Endothelial cell of umbilical vein (primary cell): Measurements from ENCODE around the gene ANKRD44. TPM values are rescaled to one million over a fixed set of nuclear protein-coding genes. Genes with fewer than 3 reads are reported as not detected.

Experiments
- BruUV-seq: library from RNA; stranded (reverse); fragments of 400-500 nt; replicated peaks from 2 replicates; lab custom pipeline; 2021; lab: Mats Ljungman, UMichigan
- CTCF ChIA-PET: fragments of 300-600, 350-600 bp; sonication (Branson Sonifier 250); formaldehyde crosslinking; loops from one replicate; lab custom pipeline; 2021; ENCODE audit warnings: antibody characterized with exemption, inconsistent platforms; lab: Charles Lee
- POLR2A ChIA-PET: fragments of 300-600, 350-600 bp; sonication (Branson Sonifier 250); formaldehyde crosslinking; loops from one replicate; lab custom pipeline; 2021; ENCODE audit warnings: antibody characterized with exemption, inconsistent platforms; lab: Charles Lee
- DNase-seq: peaks from one replicate; pipeline ENCODE4 v3.0.0-alpha.2; 2011; ENCODE audit warnings: low read depth, low spot score
- FAIRE-seq: peaks from 2 replicates; lab custom pipeline; 2011; peaks lifted over from hg19 to GRCh38; lab: Jason Lieb, UNC
- H2AFZ ChIP-seq: 2 replicates; pipeline ENCODE4 v1.6.0; 2012; ENCODE audit warnings: low read depth, low read length, control low read depth, inconsistent platforms
- H3K27ac ChIP-seq: 2 replicates; pipeline ENCODE4 v1.5.1; 2011; ENCODE audit warnings: low read depth, mild to moderate bottlenecking, control low read depth, low read length, moderate library complexity; ENCODE audit not compliant: insufficient read depth
- H3K27me3 ChIP-seq, 2 experiments: 2 replicates each; pipeline versions ENCODE4 v1.6.0 to v1.6.1; 2011; ENCODE audit warnings: low read length in 2 of 2, mixed read lengths in 1 of 2; ENCODE audit not compliant: control insufficient read depth in 2 of 2, insufficient read depth in 2 of 2
- H3K36me3 ChIP-seq, 2 experiments: 2 replicates in 1 of 2; 3 replicates in 1 of 2; pipeline ENCODE4 v1.5.1; 2011; ENCODE audit warnings: low read length in 2 of 2, mild to moderate bottlenecking in 1 of 2, moderate library complexity in 1 of 2; ENCODE audit not compliant: control insufficient read depth in 2 of 2, insufficient read depth in 2 of 2; ENCODE audit errors: extremely low read depth in 1 of 2
- H3K4me1 ChIP-seq: 3 replicates; pipeline ENCODE4 v1.5.1; 2011; ENCODE audit warnings: mild to moderate bottlenecking, low read length; ENCODE audit not compliant: control insufficient read depth, insufficient read depth; ENCODE audit errors: extremely low read depth
- H3K4me2 ChIP-seq: 2 replicates; pipeline ENCODE4 v1.6.1; 2011; ENCODE audit warnings: low read length, control low read depth, mixed read lengths; ENCODE audit not compliant: insufficient read depth
- H3K4me3 ChIP-seq, 3 experiments: fragments of 200-600 bp in 1 of 3; sonication (generic), shearing (Covaris generic) in 1 of 3; replicated peaks in 1 of 3; 2 replicates each; pipeline ENCODE4 v1.5.1; 2011 to 2016; ENCODE audit warnings: control low read depth in 3 of 3, low read length in 3 of 3, mild to moderate bottlenecking in 2 of 3, inconsistent platforms in 1 of 3, low read depth in 1 of 3, moderate library complexity in 1 of 3; ENCODE audit not compliant: insufficient read depth in 1 of 3
- H3K79me2 ChIP-seq: 2 replicates; pipeline ENCODE4 v1.6.0; 2012; ENCODE audit warnings: low read length, inconsistent platforms; ENCODE audit not compliant: control insufficient read depth, insufficient read depth
- H3K9ac ChIP-seq: replicated peaks from 2 replicates; pipeline ENCODE3; 2011; ENCODE audit warnings: low read length, control low read depth; ENCODE audit not compliant: insufficient read depth; ENCODE audit errors: extremely low read depth
- H3K9me1 ChIP-seq: replicated peaks from 3 replicates; pipeline ENCODE4 v1.6.0; 2011; ENCODE audit warnings: mild to moderate bottlenecking, low read length; ENCODE audit not compliant: control insufficient read depth, insufficient read depth; ENCODE audit errors: extremely low read depth
- H3K9me3 ChIP-seq: replicated peaks from 2 replicates; pipeline ENCODE4 v1.5.1; 2012; ENCODE audit warnings: low read length, inconsistent platforms; ENCODE audit not compliant: control insufficient read depth, insufficient read depth
- H4K20me1 ChIP-seq: replicated peaks from 2 replicates; pipeline ENCODE3; 2011; ENCODE audit warnings: mild to moderate bottlenecking, low read length; ENCODE audit not compliant: control insufficient read depth, insufficient read depth; ENCODE audit errors: extremely low read depth
- CTCF ChIP-seq, 2 donors: IDR thresholded peaks; 1 replicate in 1 of 2; 2 replicates in 1 of 2; pipeline ENCODE4 v1.5.1; 2011; ENCODE audit warnings: low read length in 2 of 2, mild to moderate bottlenecking in 2 of 2, moderate library complexity in 2 of 2, control low read depth in 1 of 2, inconsistent platforms in 1 of 2, low read depth in 1 of 2; ENCODE audit not compliant: insufficient read depth in 1 of 2; ENCODE audit errors: extremely low read depth in 1 of 2
- EZH2 ChIP-seq: IDR thresholded peaks from 2 replicates; pipeline ENCODE4 v1.6.1; 2012; ENCODE audit warnings: borderline replicate concordance, low read depth, mild to moderate bottlenecking, moderate library complexity, low read length, inconsistent platforms; ENCODE audit not compliant: severe bottlenecking
- FOS ChIP-seq: IDR thresholded peaks from 2 replicates; pipeline ENCODE4 v1.6.1; 2011; ENCODE audit warnings: mild to moderate bottlenecking, low read length, moderate library complexity, borderline replicate concordance; ENCODE audit not compliant: insufficient read depth
- MAX ChIP-seq: IDR thresholded peaks from 2 replicates; pipeline ENCODE4 v1.6.1; 2011; ENCODE audit not compliant: insufficient read depth, insufficient read length
- MYC ChIP-seq: IDR thresholded peaks from one replicate; pipeline ENCODE4 v1.6.1; 2011; ENCODE audit warnings: mild to moderate bottlenecking, low read depth, low read length
- POLR2A ChIP-seq: IDR thresholded peaks from 2 replicates; pipeline ENCODE4 v1.6.1; 2012; ENCODE audit warnings: low read depth, mild to moderate bottlenecking, control low read depth, low read length
- POLR2AphosphoS5 ChIP-seq: IDR thresholded peaks from 2 replicates; pipeline ENCODE4 v1.6.1; 2012; ENCODE audit warnings: low read depth, mild to moderate bottlenecking, control low read depth, low read length, moderate library complexity; ENCODE audit not compliant: insufficient read depth
- dilution Hi-C: fragments of 300-500 bp; cut with MboI; formaldehyde crosslinking; loops from one replicate; pipeline ENCODE4 v1.15.0; 2019; ENCODE audit warnings: low sequenced_read_pairs; ENCODE audit not compliant: extremely low pct_ligation_motif_present
- intact Hi-C: fragments of 100-400 bp; cut with micrococcal nuclease; formaldehyde crosslinking; loops from one replicate; pipeline ENCODE4 v1.10.0; 2022
- polyA plus RNA-seq, 4 experiments: library from polyadenylated mRNA; depleted of rRNA in 3 of 4; stranded (reverse) in 3 of 4; unstranded in 1 of 4; fragments of >200 nt; gene quantifications; 2 replicates each; pipeline versions ENCODE4 v1.2.1 to v1.2.3, GENCODE V29; 2011 to 2012; ENCODE audit warnings: missing spikeins in 1 of 4
- total RNA-seq: library from RNA; stranded (reverse); gene quantifications from 2 replicates; pipeline ENCODE4 v1.2.3, GENCODE V29; 2021

Gene ANKRD44
- total and polyA plus RNA-seq, 2 donors (not counting 3 experiments of a cell fraction or from before 2014, with no cell fraction given): 3.4 to 6.1 TPM

GRCh38 chr2:196952936-196953335 is 357.6 kb downstream of the ANKRD44 start:
- Histone ChIP-seq H3K27me3 (no peaks in the 10 kb centered on the region), H4K20me1 (no peaks in the 10 kb centered on the region), H3K4me2 (no peak overlapping the region), H3K9me1 (no peaks in the 10 kb centered on the region), H3K9ac (no peak overlapping the region), H3K9me3 (no peaks in the 10 kb centered on the region), H3K27ac (no peak overlapping the region), H3K79me2 (no peaks in the 10 kb centered on the region), H3K36me3 (no peaks in the 10 kb centered on the region), H2AFZ (no peak overlapping the region), H3K4me3 (no peak overlapping the region), H3K4me1 (no peaks in the 10 kb centered on the region)
- ChIA-PET CTCF (interaction anchor here (1.9 kb wide), 1 partner anchor 59 kb away, joined by 5 read pairs; no protein-coding TSS in a partner anchor), POLR2A (no interaction called here)
- no TSS peak for BruUV-seq
- TF ChIP-seq MYC (no peak), EZH2 (no peak), MAX (no peak), POLR2AphosphoS5 (no peak), CTCF (IDR thresholded peaks at IDR 0.05; ENCODE audit: extremely low read depth in 1 of 2, insufficient read depth in 1 of 2, low read depth in 1 of 2, low read length in 2 of 2) (no peak), FOS (no peak), POLR2A (no peak)
- no peak for DNase-seq
- dilution Hi-C loops (no loop called here), intact Hi-C loops (no loop called here)
- FAIRE-seq: no peak
